Activated T-cell treated with anti-CD3 and anti-CD28 coated beads, Interleukin-2, amount 50 U/mL, for 4 hours (primary cell): ENCODE data around the gene PIEZO2. TPM values are rescaled to one million over a fixed set of nuclear protein-coding genes. Genes with fewer than 3 reads are reported as not detected.

ENCODE experiments used
- ATAC-seq, 2 donors: fragments of 200-7000 bp; cut with Tn5 transposase; one replicate each; pipeline ENCODE4 v1.10.0; 2021
- DNase-seq: peaks from one replicate; pipeline ENCODE4 v3.0.0-alpha.2; 2020
- H3K27me3 Mint-ChIP-seq: one replicate; pipeline ENCODE4 v1.8.0; 2021; ENCODE audit warnings: low read depth, mixed read lengths
- H3K36me3 Mint-ChIP-seq: one replicate; pipeline ENCODE4 v1.8.0; 2022; ENCODE audit warnings: mixed read lengths; ENCODE audit not compliant: insufficient read depth
- H3K4me1 Mint-ChIP-seq: one replicate; pipeline ENCODE4 v1.8.0; 2021; ENCODE audit warnings: low read depth, mixed read lengths
- H3K4me3 Mint-ChIP-seq: one replicate; pipeline ENCODE4 v1.8.0; 2021; ENCODE audit warnings: mild to moderate bottlenecking, moderate library complexity, mixed read lengths
- H3K9me3 Mint-ChIP-seq: one replicate; pipeline ENCODE4 v1.8.0; 2021; ENCODE audit warnings: mixed read lengths
- total RNA-seq, 3 donors: library from RNA; stranded (reverse); gene quantifications; one replicate each; pipeline ENCODE4 v1.2.1, GENCODE V29; 2021

PIEZO2 gene
- total RNA-seq, 3 donors from 2014 or later, result 0.05 to 0.35 (median 0.18) TPM

GRCh38 chr18:11113046-11113548 is 36.3 kb downstream of the PIEZO2 start:
- DNase-seq (no peak), ATAC-seq (no peak)
- no peaks in the 10 kb centered on the region for H3K36me3 Mint-ChIP-seq
- peaks cover 2% of the 10 kb centered on the region for H3K27me3 Mint-ChIP-seq
- H3K4me3 Mint-ChIP-seq, result no peak overlapping the region
- H3K4me1 Mint-ChIP-seq, result no peaks in the 10 kb centered on the region
- peaks cover 3% of the 10 kb centered on the region for H3K9me3 Mint-ChIP-seq

GRCh38 chr18:11112286-11112685 is 37.1 kb downstream of the PIEZO2 start:
- no peak for ATAC-seq
- no peak for DNase-seq
- Mint-ChIP-seq H3K27me3 (peaks cover 2% of the 10 kb centered on the region), H3K4me1 (no peaks in the 10 kb centered on the region), H3K4me3 (no peak overlapping the region), H3K9me3 (peaks cover 3% of the 10 kb centered on the region), H3K36me3 (no peaks in the 10 kb centered on the region)

GRCh38 chr18:11110509-11110908 is 38.9 kb downstream of the PIEZO2 start:
- no peak for DNase-seq
- H3K9me3 Mint-ChIP-seq, result peaks cover 3% of the 10 kb centered on the region
- H3K4me1 Mint-ChIP-seq, result no peaks in the 10 kb centered on the region
- no peak overlapping the region for H3K4me3 Mint-ChIP-seq
- peaks cover 2% of the 10 kb centered on the region for H3K27me3 Mint-ChIP-seq
- no peak for ATAC-seq
- no peaks in the 10 kb centered on the region for H3K36me3 Mint-ChIP-seq

- no peaks in the 10 kb centered on the region for H3K4me1 Mint-ChIP-seq
- H3K4me3 Mint-ChIP-seq, result no peak overlapping the region
- H3K36me3 Mint-ChIP-seq, result no peaks in the 10 kb centered on the region
- DNase-seq (no peak), ATAC-seq (no peak)
- H3K27me3 Mint-ChIP-seq, result peaks cover 2% of the 10 kb centered on the region
- peaks cover 3% of the 10 kb centered on the region for H3K9me3 Mint-ChIP-seq
Observed at GRCh38 chr18:11108947-11109346, 40.4 kb downstream of the PIEZO2 start.

- DNase-seq (no peak), ATAC-seq (no peak)
- Mint-ChIP-seq H3K4me1 (no peaks in the 10 kb centered on the region), H3K9me3 (peaks cover 3% of the 10 kb centered on the region), H3K27me3 (peaks cover 2% of the 10 kb centered on the region), H3K4me3 (no peak overlapping the region), H3K36me3 (no peaks in the 10 kb centered on the region)
Observed at GRCh38 chr18:11106894-11107293, 42.5 kb downstream of the PIEZO2 start.

- Mint-ChIP-seq H3K9me3 (no peaks in the 10 kb centered on the region), H3K27me3 (no peaks in the 10 kb centered on the region), H3K36me3 (no peaks in the 10 kb centered on the region), H3K4me1 (no peaks in the 10 kb centered on the region), H3K4me3 (no peak overlapping the region)
- DNase-seq (no peak), ATAC-seq (no peak)
Observed at GRCh38 chr18:11105463-11105862, 43.9 kb downstream of the PIEZO2 start.

GRCh38 chr18:11104307-11104706 is 45.1 kb downstream of the PIEZO2 start:
- Mint-ChIP-seq H3K36me3 (no peaks in the 10 kb centered on the region), H3K4me1 (no peaks in the 10 kb centered on the region), H3K27me3 (no peaks in the 10 kb centered on the region), H3K4me3 (no peak overlapping the region), H3K9me3 (no peaks in the 10 kb centered on the region)
- ATAC-seq (no peak), DNase-seq (no peak)

GRCh38 chr18:11096839-11097750 is 52.3 kb downstream of the PIEZO2 start:
- H3K9me3 Mint-ChIP-seq, result no peaks in the 10 kb centered on the region
- H3K27me3 Mint-ChIP-seq, result no peaks in the 10 kb centered on the region
- no peak for DNase-seq
- H3K4me3 Mint-ChIP-seq, result no peak overlapping the region
- no peaks in the 10 kb centered on the region for H3K36me3 Mint-ChIP-seq
- no peak for ATAC-seq
- no peaks in the 10 kb centered on the region for H3K4me1 Mint-ChIP-seq

- H3K4me3 Mint-ChIP-seq, result no peak overlapping the region
- no peaks in the 10 kb centered on the region for H3K36me3 Mint-ChIP-seq
- H3K27me3 Mint-ChIP-seq, result no peaks in the 10 kb centered on the region
- DNase-seq, result no peak
- H3K4me1 Mint-ChIP-seq, result no peaks in the 10 kb centered on the region
- ATAC-seq, result no peak
- no peaks in the 10 kb centered on the region for H3K9me3 Mint-ChIP-seq
Observed at GRCh38 chr18:11096411-11096810, 53.0 kb downstream of the PIEZO2 start.

- no peak for ATAC-seq
- H3K4me1 Mint-ChIP-seq, result no peaks in the 10 kb centered on the region
- H3K4me3 Mint-ChIP-seq, result no peak overlapping the region
Observed at GRCh38 chr18:11095674-11096293, 53.6 kb downstream of the PIEZO2 start.

GRCh38 chr18:11095211-11095610 is 54.2 kb downstream of the PIEZO2 start:
- Mint-ChIP-seq H3K36me3 (no peaks in the 10 kb centered on the region), H3K27me3 (no peaks in the 10 kb centered on the region), H3K4me3 (no peak overlapping the region), H3K9me3 (no peaks in the 10 kb centered on the region), H3K4me1 (no peaks in the 10 kb centered on the region)
- DNase-seq (no peak), ATAC-seq (no peak)

More at GRCh38 chr18:11095674-11096293, 53.6 kb downstream of the PIEZO2 start:
- Mint-ChIP-seq H3K9me3 (no peaks in the 10 kb centered on the region), H3K27me3 (no peaks in the 10 kb centered on the region), H3K36me3 (no peaks in the 10 kb centered on the region)
- DNase-seq, result no peak

- H3K4me3 Mint-ChIP-seq, result no peak overlapping the region
- no peak for ATAC-seq
- DNase-seq, result no peak
- H3K9me3 Mint-ChIP-seq, result no peaks in the 10 kb centered on the region
- no peaks in the 10 kb centered on the region for H3K4me1 Mint-ChIP-seq
- H3K27me3 Mint-ChIP-seq, result no peaks in the 10 kb centered on the region
- no peaks in the 10 kb centered on the region for H3K36me3 Mint-ChIP-seq
Observed at GRCh38 chr18:11091746-11092145, 57.6 kb downstream of the PIEZO2 start.

- Mint-ChIP-seq H3K4me1 (no peaks in the 10 kb centered on the region), H3K9me3 (no peaks in the 10 kb centered on the region), H3K4me3 (no peak overlapping the region), H3K27me3 (no peaks in the 10 kb centered on the region), H3K36me3 (no peaks in the 10 kb centered on the region)
- DNase-seq, result no peak
- ATAC-seq, result no peak
Observed at GRCh38 chr18:11089931-11090715, 59.2 kb downstream of the PIEZO2 start.

- Mint-ChIP-seq H3K36me3 (no peaks in the 10 kb centered on the region), H3K9me3 (no peaks in the 10 kb centered on the region)
- no peak for ATAC-seq
Observed at GRCh38 chr18:11081009-11081532, 68.3 kb downstream of the PIEZO2 start.

More at GRCh38 chr18:11081009-11081532, 68.3 kb downstream of the PIEZO2 start:
- no peak for DNase-seq
- H3K4me1 Mint-ChIP-seq, result no peaks in the 10 kb centered on the region
- no peak overlapping the region for H3K4me3 Mint-ChIP-seq
- no peaks in the 10 kb centered on the region for H3K27me3 Mint-ChIP-seq
